ENCODE measurements around the gene CLEC2L. TPM values are rescaled to one million over a fixed set of nuclear protein-coding genes. Genes with fewer than 3 reads are reported as not detected.

The CLEC2L gene
- 0.14 TPM in 2 of 5 replicates, not detected in the others for total RNA-seq (2022; extraction: Qiagen RNA extraction; ENCODE audit: low read depth)

DNA sequence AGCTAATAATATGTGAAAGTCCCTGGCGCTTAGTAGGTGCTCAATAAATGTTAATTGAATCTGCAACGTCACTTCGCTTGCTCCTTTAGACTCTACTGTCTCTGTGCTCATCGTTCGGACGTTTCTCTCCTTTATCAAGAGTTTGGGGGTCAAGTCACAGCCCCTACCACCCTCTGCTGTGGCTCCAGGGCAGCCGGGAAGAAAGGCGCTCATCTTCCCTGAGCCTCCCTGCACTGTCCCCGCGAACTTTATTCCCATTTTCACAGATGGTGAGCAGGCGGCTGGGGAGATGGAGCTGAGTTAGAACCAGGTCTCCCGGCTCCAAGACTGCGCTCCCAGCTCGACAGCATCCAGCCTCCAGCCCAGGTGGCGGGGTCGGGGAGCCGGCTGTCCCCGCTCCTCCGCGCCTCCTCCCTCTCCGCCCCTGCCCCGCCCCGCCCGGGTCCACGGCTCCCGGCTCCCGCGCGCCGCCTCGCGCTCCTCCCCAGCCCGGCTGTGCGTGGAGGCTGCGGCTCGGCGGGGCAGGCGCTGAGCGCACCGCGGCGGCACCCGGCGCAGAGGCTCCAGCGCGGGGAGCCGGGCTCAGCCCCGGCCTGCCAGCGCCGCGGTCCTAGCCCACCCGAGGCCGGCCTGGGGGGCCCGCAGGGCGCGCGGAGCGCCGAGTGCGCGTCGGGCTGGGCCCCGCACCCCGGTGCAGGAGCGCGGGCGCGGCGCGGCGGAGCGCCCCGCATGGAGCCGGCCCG is at the start of gene CLEC2L:
TSS of gene CLEC2L (plus strand) at position 487 of the 743 bp plus-strand sequence. CDS start at position 730, 243 bp downstream.

Other genes with a start within 250 kb of the CLEC2L start
- gene FMC1, start 182.3 kb upstream of the CLEC2L start, total RNA-seq (2022; extraction: Qiagen RNA extraction; ENCODE audit: low read depth), result 15.8 to 39.1 TPM (median 30.3 TPM) in 5 replicates
- 22.4 to 47.2 TPM (median 39.0 TPM) in 5 replicates for gene LUC7L2, start 163.8 kb upstream of the CLEC2L start, total RNA-seq (2022; extraction: Qiagen RNA extraction; ENCODE audit: low read depth)
- gene KLRG2, start 40.0 kb upstream of the CLEC2L start, total RNA-seq (2022; extraction: Qiagen RNA extraction; ENCODE audit: low read depth), result 0.59 to 0.95 TPM (median 0.87 TPM) in 5 replicates